OCI-LY3 (cell line): ENCODE results near the gene NDST1.

Experiments
- H2AFZ ChIP-seq: fragments of 200-600, 300-600 bp; shearing (Covaris generic); 2 replicates; pipeline ENCODE4 v1.6.0; 2014; ENCODE audit warnings: antibody characterized with exemption, low read depth, low read length
- H3K27ac ChIP-seq: fragments of 200-600, 300-600 bp; sonication (generic); 2 replicates; pipeline ENCODE4 v1.5.1; 2014; ENCODE audit warnings: mild to moderate bottlenecking, low read length, moderate library complexity, mixed read lengths
- H3K27me3 ChIP-seq: fragments of 200-600, 300-600 bp; sonication (generic); 2 replicates; pipeline ENCODE4 v1.6.1; 2014; ENCODE audit warnings: low read depth, low read length, mixed read lengths
- H3K36me3 ChIP-seq: fragments of 200-600, 300-600 bp; sonication (generic); replicated peaks from 2 replicates; pipeline ENCODE3; 2014; ENCODE audit warnings: low read depth, low read length, mixed read lengths
- H3K4me1 ChIP-seq: fragments of 300-600, 200-600 bp; sonication (generic); 2 replicates; pipeline ENCODE4 v1.6.1; 2014; ENCODE audit warnings: low read length, mixed read lengths
- H3K4me2 ChIP-seq: fragments of 200-600, 300-600 bp; sonication (generic); 2 replicates; pipeline ENCODE4 v1.6.1; 2014; ENCODE audit warnings: low read length, mixed read lengths
- H3K4me3 ChIP-seq: fragments of 300-600, 200-600 bp; sonication (generic); 2 replicates; pipeline ENCODE4 v1.5.1; 2014; ENCODE audit warnings: antibody characterized with exemption, mild to moderate bottlenecking, low read length, moderate library complexity
- H3K79me2 ChIP-seq: fragments of 300-600, 200-600 bp; shearing (Covaris generic); 2 replicates; pipeline ENCODE4 v1.6.1; 2014; ENCODE audit warnings: mild to moderate bottlenecking, low read length, mixed read lengths
- H3K9ac ChIP-seq: fragments of 300-600, 200-600 bp; shearing (Covaris generic); 2 replicates; pipeline ENCODE4 v1.6.0; 2014; ENCODE audit warnings: mild to moderate bottlenecking, low read length, moderate library complexity
- H3K9me3 ChIP-seq: fragments of 200-600, 300-600 bp; shearing (Covaris generic); 2 replicates; pipeline ENCODE4 v1.6.1; 2014; ENCODE audit warnings: low read length, mixed read lengths; ENCODE audit not compliant: insufficient read depth
- H4K20me1 ChIP-seq: fragments of 200-600, 300-600 bp; sonication (generic); 2 replicates; pipeline ENCODE4 v1.6.1; 2016; ENCODE audit warnings: low read length, mixed read lengths; ENCODE audit not compliant: insufficient read depth
- CTCF ChIP-seq: fragments of 200-600, 300-600 bp; sonication (generic); IDR thresholded peaks from 2 replicates; pipeline ENCODE4 v1.5.1; 2014; ENCODE audit warnings: antibody characterized with exemption, low read length, low read depth
- EZH2phosphoT487 ChIP-seq: fragments of 200-600 bp; shearing (Covaris generic); IDR thresholded peaks from 2 replicates; pipeline ENCODE4 v1.6.1; 2018; ENCODE audit warnings: antibody characterized with exemption, mixed run types, low read depth

Gene NDST1

GRCh38 chr5:150508828-150509227, 897 bp downstream of the NDST1 start:
- Histone ChIP-seq H3K36me3 (no peaks in the 10 kb centered on the region), H3K4me1 (no peaks in the 10 kb centered on the region), H3K27me3 (no peaks in the 10 kb centered on the region), H3K9me3 (no peaks in the 10 kb centered on the region), H3K4me3 (no peak overlapping the region), H4K20me1 (peaks cover 4% of the 10 kb centered on the region; the same call in 1 of the 2 replicates), H3K27ac (no peak overlapping the region), H3K4me2 (no peak overlapping the region), H3K79me2 (peaks cover 3% of the 10 kb centered on the region; the same call in 1 of the 2 replicates), H3K9ac (no peak overlapping the region), H2AFZ (no peak overlapping the region)
- TF ChIP-seq CTCF (no peak), EZH2phosphoT487 (no peak)

- Histone ChIP-seq H3K4me3 (no peak overlapping the region), H3K9ac (no peak overlapping the region), H3K9me3 (no peaks in the 10 kb centered on the region), H4K20me1 (peaks cover 4% of the 10 kb centered on the region; the same call in 1 of the 2 replicates), H3K4me2 (no peak overlapping the region), H3K36me3 (no peaks in the 10 kb centered on the region), H3K79me2 (peaks cover 3% of the 10 kb centered on the region; the same call in 1 of the 2 replicates), H2AFZ (no peak overlapping the region), H3K27me3 (no peaks in the 10 kb centered on the region), H3K27ac (no peak overlapping the region), H3K4me1 (no peaks in the 10 kb centered on the region)
- no peak for TF ChIP-seq EZH2phosphoT487
- no peak for TF ChIP-seq CTCF
These were observed 2.1 kb downstream of the NDST1 start for GRCh38 chr5:150509992-150510391.

- H3K36me3 ChIP-seq, result no peaks in the 10 kb centered on the region
These were observed 2.7 kb downstream of the NDST1 start for GRCh38 chr5:150510460-150511263.

More at GRCh38 chr5:150510460-150511263, 2.7 kb downstream of the NDST1 start:
- H3K4me3 ChIP-seq, result no peak overlapping the region
- H4K20me1 ChIP-seq, result peaks cover 4% of the 10 kb centered on the region; the same call in 1 of the 2 replicates
- no peak overlapping the region for H3K27ac ChIP-seq
- no peak overlapping the region for H3K9ac ChIP-seq
- H3K4me1 ChIP-seq, result no peaks in the 10 kb centered on the region
- H3K79me2 ChIP-seq, result peaks cover 3% of the 10 kb centered on the region; the same call in 1 of the 2 replicates
- H3K27me3 ChIP-seq, result no peaks in the 10 kb centered on the region
- no peak overlapping the region for H2AFZ ChIP-seq
- H3K9me3 ChIP-seq, result no peaks in the 10 kb centered on the region
- TF ChIP-seq CTCF (no peak), EZH2phosphoT487 (no peak)
- no peak overlapping the region for H3K4me2 ChIP-seq
